ENCODE data around the gene CYB5A.

The CYB5A gene

GRCh38 chr18:74217476-74218143, 74.2 kb downstream of the CYB5A start:
- TF ChIP-seq FOXP2 (optimal IDR thresholded peaks at IDR 0.05; ENCODE audit: borderline replicate concordance, extremely low read depth, extremely low read length, insufficient read depth) (no peak), SIN3A (IDR thresholded peaks at IDR 0.05; ENCODE audit: borderline replicate concordance, insufficient read depth, low read length) (no peak), POLR2AphosphoS5 (IDR thresholded peaks at IDR 0.05; ENCODE audit: low read depth, low read length) (no peak)
- TF ChIP-seq, protein P1, sequence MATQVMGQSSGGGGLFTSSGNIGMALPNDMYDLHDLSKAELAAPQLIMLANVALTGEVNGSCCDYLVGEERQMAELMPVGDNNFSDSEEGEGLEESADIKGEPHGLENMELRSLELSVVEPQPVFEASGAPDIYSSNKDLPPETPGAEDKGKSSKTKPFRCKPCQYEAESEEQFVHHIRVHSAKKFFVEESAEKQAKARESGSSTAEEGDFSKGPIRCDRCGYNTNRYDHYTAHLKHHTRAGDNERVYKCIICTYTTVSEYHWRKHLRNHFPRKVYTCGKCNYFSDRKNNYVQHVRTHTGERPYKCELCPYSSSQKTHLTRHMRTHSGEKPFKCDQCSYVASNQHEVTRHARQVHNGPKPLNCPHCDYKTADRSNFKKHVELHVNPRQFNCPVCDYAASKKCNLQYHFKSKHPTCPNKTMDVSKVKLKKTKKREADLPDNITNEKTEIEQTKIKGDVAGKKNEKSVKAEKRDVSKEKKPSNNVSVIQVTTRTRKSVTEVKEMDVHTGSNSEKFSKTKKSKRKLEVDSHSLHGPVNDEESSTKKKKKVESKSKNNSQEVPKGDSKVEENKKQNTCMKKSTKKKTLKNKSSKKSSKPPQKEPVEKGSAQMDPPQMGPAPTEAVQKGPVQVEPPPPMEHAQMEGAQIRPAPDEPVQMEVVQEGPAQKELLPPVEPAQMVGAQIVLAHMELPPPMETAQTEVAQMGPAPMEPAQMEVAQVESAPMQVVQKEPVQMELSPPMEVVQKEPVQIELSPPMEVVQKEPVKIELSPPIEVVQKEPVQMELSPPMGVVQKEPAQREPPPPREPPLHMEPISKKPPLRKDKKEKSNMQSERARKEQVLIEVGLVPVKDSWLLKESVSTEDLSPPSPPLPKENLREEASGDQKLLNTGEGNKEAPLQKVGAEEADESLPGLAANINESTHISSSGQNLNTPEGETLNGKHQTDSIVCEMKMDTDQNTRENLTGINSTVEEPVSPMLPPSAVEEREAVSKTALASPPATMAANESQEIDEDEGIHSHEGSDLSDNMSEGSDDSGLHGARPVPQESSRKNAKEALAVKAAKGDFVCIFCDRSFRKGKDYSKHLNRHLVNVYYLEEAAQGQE (IDR thresholded peaks at IDR 0.05; ENCODE audit: insufficient read depth in 1 of 2, low read depth in 2 of 2, low read length in 2 of 2) = no peak

DNA sequence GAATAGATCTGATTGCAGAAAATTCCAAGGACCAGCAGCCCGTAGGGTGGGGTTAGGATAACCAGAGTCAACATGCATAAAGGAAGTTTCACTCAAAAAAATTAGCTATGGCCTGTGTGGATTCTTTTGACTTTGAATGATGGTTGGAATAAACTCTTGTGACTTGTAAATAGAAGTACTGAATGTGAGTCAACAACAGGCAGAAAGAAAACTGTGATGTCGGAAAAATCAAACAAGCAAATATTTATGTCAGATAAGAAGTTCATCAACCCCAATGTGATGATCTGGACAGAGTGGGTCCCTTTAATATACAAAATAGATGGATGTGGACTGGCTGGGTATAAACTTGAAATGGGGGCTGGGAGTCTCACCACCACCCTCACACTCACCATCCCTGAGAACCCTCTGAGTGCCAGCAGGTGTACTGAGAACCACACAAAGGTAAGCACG, 75.1 kb downstream of the CYB5A start:
- TF ChIP-seq, protein P1 (IDR thresholded peaks at IDR 0.05; ENCODE audit: insufficient read depth in 1 of 2, low read depth in 2 of 2, low read length in 2 of 2) = no peak
- no peak for TF ChIP-seq POLR2AphosphoS5 (IDR thresholded peaks at IDR 0.05; ENCODE audit: low read depth, low read length)
- no peak for TF ChIP-seq TAF1 (IDR thresholded peaks at IDR 0.05; ENCODE audit: borderline replicate concordance, insufficient read depth, low read length)
- TF ChIP-seq SIN3A (IDR thresholded peaks at IDR 0.05; ENCODE audit: borderline replicate concordance, insufficient read depth, low read length) = no peak
- no peak for TF ChIP-seq FOXP2 (optimal IDR thresholded peaks at IDR 0.05; ENCODE audit: borderline replicate concordance, extremely low read depth, extremely low read length, insufficient read depth)

DNA sequence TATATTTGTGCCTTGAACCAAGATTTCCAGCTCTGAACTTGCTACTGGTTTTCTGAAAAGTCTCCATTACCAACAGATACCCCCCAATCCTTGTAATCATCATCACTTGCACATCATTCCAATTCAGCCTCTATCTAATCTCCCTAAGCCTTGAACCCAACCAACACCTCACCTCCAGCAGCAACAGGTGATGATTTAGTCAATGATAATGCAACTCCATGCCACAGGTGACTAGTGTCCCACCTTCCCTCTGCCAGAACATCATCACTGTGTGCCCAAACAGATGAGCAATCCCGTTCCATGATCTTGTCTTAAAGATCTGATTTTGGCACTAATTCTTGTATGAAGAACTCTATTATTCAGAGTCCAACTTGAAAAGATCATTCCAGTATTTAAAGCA, 75.9 kb downstream of the CYB5A start:
- no peak for TF ChIP-seq FOXP2 (optimal IDR thresholded peaks at IDR 0.05; ENCODE audit: borderline replicate concordance, extremely low read depth, extremely low read length, insufficient read depth)
- TF ChIP-seq, protein P1 (IDR thresholded peaks at IDR 0.05; ENCODE audit: insufficient read depth in 1 of 2, low read depth in 2 of 2, low read length in 2 of 2) = no peak

DNA sequence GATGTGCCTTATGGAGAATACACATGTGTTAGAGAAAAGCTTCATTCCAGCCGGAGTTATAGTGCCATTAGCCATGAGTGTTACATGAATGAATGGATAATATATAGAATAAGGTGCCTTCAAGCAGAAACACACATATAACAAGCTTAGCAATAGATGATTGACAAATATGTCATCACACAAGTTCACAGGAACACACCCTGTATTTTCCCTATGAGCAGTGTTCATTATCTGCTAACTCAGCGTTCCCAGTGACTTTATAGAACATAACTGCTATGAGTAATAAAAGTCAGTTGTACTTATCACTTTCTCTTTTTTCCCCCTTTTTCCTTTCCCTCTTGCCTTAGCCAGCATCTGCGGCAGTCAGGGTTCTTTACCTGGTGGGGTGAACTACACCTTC, 78.3 kb downstream of the CYB5A start:
- TF ChIP-seq TAF1 (IDR thresholded peaks at IDR 0.05; ENCODE audit: borderline replicate concordance, insufficient read depth, low read length) (no peak), POLR2AphosphoS5 (IDR thresholded peaks at IDR 0.05; ENCODE audit: low read depth, low read length) (no peak), FOXP2 (optimal IDR thresholded peaks at IDR 0.05; ENCODE audit: borderline replicate concordance, extremely low read depth, extremely low read length, insufficient read depth) (no peak), SIN3A (IDR thresholded peaks at IDR 0.05; ENCODE audit: borderline replicate concordance, insufficient read depth, low read length) (no peak)
- TF ChIP-seq, protein P1 (IDR thresholded peaks at IDR 0.05; ENCODE audit: insufficient read depth in 1 of 2, low read depth in 2 of 2, low read length in 2 of 2) = no peak
